GF-D8 (cell line): Measurements from ENCODE around the gene TYSND1.
"Not testable (repeated sequence)": the region's sequence is repeated elsewhere in the genome, so short reads cannot be mapped to it uniquely, and the experiment has no call there.

Experiments
- DNase-seq: peaks from one replicate; lab custom pipeline; 2025; lab: John Stamatoyannopoulos, UW

TYSND1 gene

GRCh38 chr10:70109064-70109729 is 37.3 kb downstream of the TYSND1 start:
- DNase-seq = no peak

- DNase-seq = no peak
Measured at GRCh38 chr10:70106958-70107791, 39.3 kb downstream of the TYSND1 start.

GRCh38 chr10:70101668-70102067 is 44.8 kb downstream of the TYSND1 start:
- DNase-seq = no peak

- not testable (repeated sequence) for DNase-seq
Measured at GRCh38 chr10:70101068-70101562, 45.4 kb downstream of the TYSND1 start.

GRCh38 chr10:70098271-70098670 is 48.2 kb downstream of the TYSND1 start:
- no peak for DNase-seq

GRCh38 chr10:70097459-70097858 is 49.0 kb downstream of the TYSND1 start:
- DNase-seq = no peak

GRCh38 chr10:70096705-70097420 is 49.6 kb downstream of the TYSND1 start:
- no peak for DNase-seq

GRCh38 chr10:70096016-70096704 is 50.3 kb downstream of the TYSND1 start:
- DNase-seq = no peak

GRCh38 chr10:70094250-70094649 is 52.2 kb downstream of the TYSND1 start:
- DNase-seq = no peak

GRCh38 chr10:70093335-70093944 is 53.1 kb downstream of the TYSND1 start:
- DNase-seq = no peak

GRCh38 chr10:70092389-70092718 is 54.1 kb downstream of the TYSND1 start:
- no peak for DNase-seq

GRCh38 chr10:70090951-70091350 is 55.5 kb downstream of the TYSND1 start:
- DNase-seq = no peak

- DNase-seq = no peak
Measured at GRCh38 chr10:70090013-70090412, 56.5 kb downstream of the TYSND1 start.

GRCh38 chr10:70088308-70088698 is 58.2 kb downstream of the TYSND1 start:
- DNase-seq = no peak
